NCI-H82 (cell line): Measurements from ENCODE around the gene NTMT1.

ENCODE experiments used
- DNase-seq: peaks from one replicate; lab custom pipeline; 2025; lab: John Stamatoyannopoulos, UW

Gene NTMT1

GRCh38 chr9:129637102-129637501 lies 11.1 kb downstream of the NTMT1 start:
- no peak for DNase-seq

- DNase-seq, result no peak
Observed at GRCh38 chr9:129637673-129638439, 11.9 kb downstream of the NTMT1 start.

GRCh38 chr9:129639034-129639630 lies 13.2 kb downstream of the NTMT1 start:
- DNase-seq, result no peak

GRCh38 chr9:129639756-129640085 lies 13.8 kb downstream of the NTMT1 start:
- no peak for DNase-seq

GRCh38 chr9:129640086-129640870 lies 14.3 kb downstream of the NTMT1 start:
- DNase-seq, result peak; percentile 97

- DNase-seq, result peak; percentile 45
Observed at GRCh38 chr9:129640871-129641749, 15.1 kb downstream of the NTMT1 start.

- peak; percentile 97 for DNase-seq
Observed at GRCh38 chr9:129641750-129642585, 16.0 kb downstream of the NTMT1 start, which contains the start of gene ASB6. Gene ASB6 (minus strand): TSS chr9:129642151. CDS start chr9:129641999, 152 bp downstream.

GRCh38 chr9:129643706-129644105 lies 17.7 kb downstream of the NTMT1 start:
- no peak for DNase-seq

- no peak for DNase-seq
Observed at GRCh38 chr9:129644365-129644764, 18.4 kb downstream of the NTMT1 start.

GRCh38 chr9:129644902-129645301 lies 18.9 kb downstream of the NTMT1 start:
- no peak for DNase-seq

GRCh38 chr9:129646252-129646651 lies 20.3 kb downstream of the NTMT1 start:
- no peak for DNase-seq

- no peak for DNase-seq
Observed at GRCh38 chr9:129646654-129647053, 20.7 kb downstream of the NTMT1 start.

- DNase-seq, result no peak
Observed at GRCh38 chr9:129647635-129648034, 21.7 kb downstream of the NTMT1 start.

GRCh38 chr9:129648092-129648763 lies 22.3 kb downstream of the NTMT1 start:
- DNase-seq, result no peak

- no peak for DNase-seq
Observed at GRCh38 chr9:129648764-129649115, 22.8 kb downstream of the NTMT1 start.

- DNase-seq, result no peak
Observed at GRCh38 chr9:129649726-129650679, 24.0 kb downstream of the NTMT1 start.

- DNase-seq, result no peak
Observed at GRCh38 chr9:129650680-129651235, 24.8 kb downstream of the NTMT1 start.

- no peak for DNase-seq
Observed at GRCh38 chr9:129653823-129654553, 28.0 kb downstream of the NTMT1 start.
